ENCODE measurements around the gene GRIP1.

DNA sequence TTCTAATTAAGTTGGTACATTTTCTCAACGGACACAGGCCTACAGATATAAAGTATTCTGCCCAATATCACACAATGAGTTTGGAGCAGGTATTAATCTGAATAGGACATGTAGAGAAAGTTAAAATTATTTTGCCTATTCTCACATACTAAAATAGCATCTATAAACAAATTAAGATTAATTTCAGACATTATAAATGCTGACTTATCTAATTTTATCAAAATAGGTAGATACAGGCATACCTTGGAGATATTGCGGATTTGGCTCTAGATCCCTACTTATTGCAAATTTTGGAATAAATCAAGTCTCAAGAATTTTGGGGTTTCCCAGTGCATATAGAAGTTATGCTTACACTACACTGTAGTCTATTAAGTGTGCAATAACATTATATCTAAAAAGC lies 41.0 kb upstream of the GRIP1 start:
- no peak for TF ChIP-seq ZNF263 (CRISPR knock-in tag; IDR thresholded peaks at IDR 0.05; ENCODE audit: low read depth)
- no peak for TF ChIP-seq TCF7 (CRISPR knock-in tag; IDR thresholded peaks at IDR 0.05; ENCODE audit: low read depth)
- TF ChIP-seq, protein P1, sequence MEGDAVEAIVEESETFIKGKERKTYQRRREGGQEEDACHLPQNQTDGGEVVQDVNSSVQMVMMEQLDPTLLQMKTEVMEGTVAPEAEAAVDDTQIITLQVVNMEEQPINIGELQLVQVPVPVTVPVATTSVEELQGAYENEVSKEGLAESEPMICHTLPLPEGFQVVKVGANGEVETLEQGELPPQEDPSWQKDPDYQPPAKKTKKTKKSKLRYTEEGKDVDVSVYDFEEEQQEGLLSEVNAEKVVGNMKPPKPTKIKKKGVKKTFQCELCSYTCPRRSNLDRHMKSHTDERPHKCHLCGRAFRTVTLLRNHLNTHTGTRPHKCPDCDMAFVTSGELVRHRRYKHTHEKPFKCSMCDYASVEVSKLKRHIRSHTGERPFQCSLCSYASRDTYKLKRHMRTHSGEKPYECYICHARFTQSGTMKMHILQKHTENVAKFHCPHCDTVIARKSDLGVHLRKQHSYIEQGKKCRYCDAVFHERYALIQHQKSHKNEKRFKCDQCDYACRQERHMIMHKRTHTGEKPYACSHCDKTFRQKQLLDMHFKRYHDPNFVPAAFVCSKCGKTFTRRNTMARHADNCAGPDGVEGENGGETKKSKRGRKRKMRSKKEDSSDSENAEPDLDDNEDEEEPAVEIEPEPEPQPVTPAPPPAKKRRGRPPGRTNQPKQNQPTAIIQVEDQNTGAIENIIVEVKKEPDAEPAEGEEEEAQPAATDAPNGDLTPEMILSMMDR (IDR thresholded peaks at IDR 0.05), result no peak
- TF ChIP-seq NFYB (CRISPR knock-in tag; conservative IDR thresholded peaks at IDR 0.05; ENCODE audit: low read depth), result no peak
- no peak for TF ChIP-seq ATF1 (CRISPR knock-in tag; IDR thresholded peaks at IDR 0.05)
- TF ChIP-seq, protein P2, sequence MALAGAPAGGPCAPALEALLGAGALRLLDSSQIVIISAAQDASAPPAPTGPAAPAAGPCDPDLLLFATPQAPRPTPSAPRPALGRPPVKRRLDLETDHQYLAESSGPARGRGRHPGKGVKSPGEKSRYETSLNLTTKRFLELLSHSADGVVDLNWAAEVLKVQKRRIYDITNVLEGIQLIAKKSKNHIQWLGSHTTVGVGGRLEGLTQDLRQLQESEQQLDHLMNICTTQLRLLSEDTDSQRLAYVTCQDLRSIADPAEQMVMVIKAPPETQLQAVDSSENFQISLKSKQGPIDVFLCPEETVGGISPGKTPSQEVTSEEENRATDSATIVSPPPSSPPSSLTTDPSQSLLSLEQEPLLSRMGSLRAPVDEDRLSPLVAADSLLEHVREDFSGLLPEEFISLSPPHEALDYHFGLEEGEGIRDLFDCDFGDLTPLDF (CRISPR knock-in tag; IDR thresholded peaks at IDR 0.05), result no peak
- TF ChIP-seq, protein P3, sequence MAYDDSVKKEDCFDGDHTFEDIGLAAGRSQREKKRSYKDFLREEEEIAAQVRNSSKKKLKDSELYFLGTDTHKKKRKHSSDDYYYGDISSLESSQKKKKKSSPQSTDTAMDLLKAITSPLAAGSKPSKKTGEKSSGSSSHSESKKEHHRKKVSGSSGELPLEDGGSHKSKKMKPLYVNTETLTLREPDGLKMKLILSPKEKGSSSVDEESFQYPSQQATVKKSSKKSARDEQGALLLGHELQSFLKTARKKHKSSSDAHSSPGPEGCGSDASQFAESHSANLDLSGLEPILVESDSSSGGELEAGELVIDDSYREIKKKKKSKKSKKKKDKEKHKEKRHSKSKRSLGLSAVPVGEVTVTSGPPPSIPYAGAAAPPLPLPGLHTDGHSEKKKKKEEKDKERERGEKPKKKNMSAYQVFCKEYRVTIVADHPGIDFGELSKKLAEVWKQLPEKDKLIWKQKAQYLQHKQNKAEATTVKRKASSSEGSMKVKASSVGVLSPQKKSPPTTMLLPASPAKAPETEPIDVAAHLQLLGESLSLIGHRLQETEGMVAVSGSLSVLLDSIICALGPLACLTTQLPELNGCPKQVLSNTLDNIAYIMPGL (CRISPR knock-in tag; IDR thresholded peaks at IDR 0.05), result no peak

All from WTC11 (cell line).